H9 (cell line): ENCODE results near the gene SUN1. TPM values are rescaled to one million over a fixed set of nuclear protein-coding genes. Genes with fewer than 3 reads are reported as not detected.
"Not testable (repeated sequence)": the region's sequence is repeated elsewhere in the genome, so short reads cannot be mapped to it uniquely, and the experiment has no call there.

Source experiments
- DNase-seq: peaks from one replicate; pipeline ENCODE4 v3.0.0-alpha.2; 2017
- H2AFZ ChIP-seq: one replicate; pipeline ENCODE4 v1.6.1; 2013; ENCODE audit warnings: mild to moderate bottlenecking, low read length, control low read depth, moderate library complexity
- H2AK5ac ChIP-seq: 2 replicates; pipeline ENCODE4 v1.6.1; 2013; ENCODE audit warnings: low read length, control low read depth, mixed read lengths; ENCODE audit not compliant: insufficient read length
- H2BK120ac ChIP-seq: one replicate; pipeline ENCODE4 v1.6.1; 2013; ENCODE audit warnings: low read depth, mild to moderate bottlenecking, low read length, control low read depth, inconsistent platforms; ENCODE audit not compliant: poor library complexity, severe bottlenecking
- H2BK12ac ChIP-seq: 2 replicates; pipeline ENCODE4 v1.6.1; 2013; ENCODE audit warnings: low read length, control low read depth, mixed read lengths, low read depth; ENCODE audit not compliant: insufficient read length
- H2BK15ac ChIP-seq: 2 replicates; pipeline ENCODE4 v1.6.1; 2013; ENCODE audit warnings: low read depth, low read length, control low read depth
- H2BK20ac ChIP-seq: one replicate; pipeline ENCODE4 v1.6.1; 2013; ENCODE audit warnings: low read depth, mild to moderate bottlenecking, low read length, control low read depth, inconsistent platforms; ENCODE audit not compliant: poor library complexity, severe bottlenecking
- H2BK5ac ChIP-seq: 2 replicates; pipeline ENCODE4 v1.6.1; 2013; ENCODE audit warnings: low read length, control low read depth, mixed read lengths; ENCODE audit not compliant: insufficient read length
- H3K14ac ChIP-seq: 2 replicates; pipeline ENCODE4 v1.6.1; 2013; ENCODE audit warnings: low read length, control low read depth; ENCODE audit not compliant: insufficient read depth
- H3K18ac ChIP-seq: 2 replicates; pipeline ENCODE4 v1.6.1; 2013; ENCODE audit warnings: low read depth, mild to moderate bottlenecking, mixed read lengths, low read length, control low read depth; ENCODE audit not compliant: insufficient read length
- H3K23ac ChIP-seq: 2 replicates; pipeline ENCODE4 v1.6.1; 2013; ENCODE audit warnings: low read length, control low read depth, mixed read lengths, low read depth; ENCODE audit not compliant: insufficient read length
- H3K23me2 ChIP-seq: 2 replicates; pipeline ENCODE4 v1.6.1; 2013; ENCODE audit warnings: low read depth, mild to moderate bottlenecking, mixed read lengths, low read length, control low read depth; ENCODE audit not compliant: insufficient read length, poor library complexity, severe bottlenecking
- H3K27ac ChIP-seq: 2 replicates; pipeline ENCODE4 v1.5.1; 2013; ENCODE audit warnings: low read length, control low read depth, mixed read lengths, low read depth; ENCODE audit not compliant: insufficient read length
- H3K27me3 ChIP-seq: 2 replicates; pipeline ENCODE4 v1.6.1; 2013; ENCODE audit warnings: low read length, control low read depth, inconsistent platforms; ENCODE audit not compliant: insufficient read depth
- H3K4ac ChIP-seq: 2 replicates; pipeline ENCODE4 v1.6.1; 2013; ENCODE audit warnings: low read depth, mild to moderate bottlenecking, control low read depth, inconsistent platforms, low read length, moderate library complexity
- H3K4me1 ChIP-seq: 2 replicates; pipeline ENCODE4 v1.6.1; 2013; ENCODE audit warnings: low read length, control low read depth, inconsistent platforms; ENCODE audit not compliant: insufficient read depth
- H3K4me2 ChIP-seq: 2 replicates; pipeline ENCODE4 v1.6.1; 2013; ENCODE audit warnings: low read length, control low read depth, mixed read lengths; ENCODE audit not compliant: insufficient read length, insufficient read depth
- H3K56ac ChIP-seq: 2 replicates; pipeline ENCODE4 v1.6.1; 2013; ENCODE audit warnings: low read depth, mild to moderate bottlenecking, mixed read lengths, low read length, control low read depth; ENCODE audit not compliant: insufficient read length
- H3K79me1 ChIP-seq: 2 replicates; pipeline ENCODE4 v1.6.1; 2013; ENCODE audit warnings: low read depth, mild to moderate bottlenecking, moderate library complexity, low read length, control low read depth, inconsistent platforms; ENCODE audit not compliant: insufficient read depth, poor library complexity, severe bottlenecking
- H3K79me2 ChIP-seq: 2 replicates; pipeline ENCODE4 v1.6.1; 2013; ENCODE audit warnings: low read length, control low read depth, inconsistent platforms; ENCODE audit not compliant: insufficient read depth
- H3K9ac ChIP-seq: 2 replicates; pipeline ENCODE4 v1.6.1; 2013; ENCODE audit warnings: low read length, control low read depth, mixed read lengths; ENCODE audit not compliant: insufficient read length; ENCODE audit errors: extremely low read depth
- H3K9me3 ChIP-seq: one replicate; pipeline ENCODE4 v1.6.1; 2013; ENCODE audit warnings: low read depth, low read length, inconsistent platforms; ENCODE audit not compliant: control insufficient read depth
- H3T11ph ChIP-seq: one replicate; pipeline ENCODE4 v1.6.1; 2013; ENCODE audit warnings: mild to moderate bottlenecking, low read length, control low read depth, inconsistent platforms
- H4K20me1 ChIP-seq: one replicate; pipeline ENCODE4 v1.6.1; 2013; ENCODE audit not compliant: control insufficient read depth, insufficient read length, insufficient read depth
- H4K5ac ChIP-seq: 2 replicates; pipeline ENCODE4 v1.6.1; 2013; ENCODE audit warnings: low read depth, mild to moderate bottlenecking, mixed read lengths, low read length, control low read depth; ENCODE audit not compliant: insufficient read length
- H4K8ac ChIP-seq: replicated peaks from 2 replicates; pipeline ENCODE4 v1.6.1; 2013; ENCODE audit warnings: low read length, control low read depth, mixed read lengths, low read depth; ENCODE audit not compliant: insufficient read length
- H4K91ac ChIP-seq: 2 replicates; pipeline ENCODE4 v1.6.1; 2013; ENCODE audit warnings: low read depth, mild to moderate bottlenecking, moderate library complexity, mixed read lengths, low read length, control low read depth; ENCODE audit not compliant: insufficient read length
- H3K27ac Mint-ChIP-seq, 3 experiments: 2 replicates in 2 of 3; 3 replicates in 1 of 3; pipeline ENCODE4 v1.8.0; 2020 to 2021; ENCODE audit warnings: mixed read lengths in 3 of 3, mild to moderate bottlenecking in 1 of 3, moderate library complexity in 1 of 3
- H3K27me3 Mint-ChIP-seq: 2 replicates; pipeline ENCODE4 v1.8.0; 2021; ENCODE audit warnings: low read depth, mild to moderate bottlenecking, moderate library complexity, mixed read lengths
- H3K36me3 Mint-ChIP-seq, 3 experiments: 2 replicates in 2 of 3; 3 replicates in 1 of 3; pipeline ENCODE4 v1.8.0; 2020 to 2021; ENCODE audit warnings: low read depth in 3 of 3, mixed read lengths in 3 of 3; ENCODE audit not compliant: insufficient read depth in 1 of 3
- H3K4me1 Mint-ChIP-seq, 2 experiments: 2 replicates each; pipeline ENCODE4 v1.8.0; 2020; ENCODE audit warnings: mixed read lengths in 2 of 2
- H3K4me3 Mint-ChIP-seq, 2 experiments: 2 replicates in 1 of 2; 3 replicates in 1 of 2; pipeline ENCODE4 v1.8.0; 2020 to 2021; ENCODE audit warnings: mild to moderate bottlenecking in 2 of 2, mixed read lengths in 2 of 2, moderate library complexity in 1 of 2
- H3K9me3 Mint-ChIP-seq, 2 experiments: 2 replicates in 1 of 2; 3 replicates in 1 of 2; pipeline ENCODE4 v1.8.0; 2020; ENCODE audit warnings: mild to moderate bottlenecking in 2 of 2, mixed read lengths in 2 of 2, moderate library complexity in 1 of 2
- WGBS: extraction: QIAGEN DNeasy Blood & Tissue Kit; methylation state at CpG from one replicate; pipeline ENCODE4 v1.1.7; 2013; ENCODE audit warnings: missing lambda C conversion rate, low lambda C conversion rate, mixed read lengths; ENCODE audit not compliant: insufficient read length; ENCODE audit errors: extremely low coverage; 5-methylcytosine and 5-hydroxymethylcytosine counted together
- total RNA-seq: library from RNA; stranded (reverse); gene quantifications from 2 replicates; pipeline ENCODE4 v1.2.1, GENCODE V29; 2021
- TF ChIP-seq, protein P1 (sequence below): fragments of 200-600 bp; sonication (generic); conservative IDR thresholded peaks from 3 replicates; pipeline ENCODE4 v1.8.0; 2021; ENCODE audit warnings: antibody characterized with exemption, mild to moderate bottlenecking

SUN1 gene
- total RNA-seq, 1 experiment from 2014 or later = 118 TPM

DNA sequence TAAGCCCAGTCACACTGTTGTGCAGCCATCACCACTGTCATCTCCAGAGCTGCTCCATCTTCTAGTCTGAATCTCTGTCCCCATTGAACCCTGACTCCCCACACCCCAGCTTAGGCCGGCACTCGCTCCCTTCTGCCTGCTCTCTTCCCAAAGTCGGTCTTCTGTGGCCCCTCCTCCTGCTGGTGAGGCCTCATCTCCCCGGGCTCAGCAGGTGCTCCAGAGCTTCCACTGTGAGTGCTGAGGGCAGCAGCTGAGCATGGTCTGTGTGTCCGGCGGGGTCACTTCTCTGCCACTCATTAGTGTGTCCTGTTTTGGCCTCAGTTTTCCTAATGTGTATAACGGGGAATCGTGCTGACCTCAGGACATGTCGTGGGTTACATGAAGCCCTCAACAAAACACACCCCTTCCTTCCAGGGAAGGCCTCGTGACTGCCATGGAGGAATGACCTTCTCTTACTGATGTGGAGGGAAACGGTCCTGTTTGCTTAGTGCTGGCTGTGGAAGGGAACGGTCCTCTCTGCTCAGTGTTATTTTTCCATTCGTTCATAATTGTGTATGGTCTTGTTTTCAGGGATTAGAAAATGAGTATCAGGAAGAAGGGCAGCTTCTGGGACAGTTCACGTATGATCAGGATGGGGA lies 39.7 kb downstream of the SUN1 start:
- H4K5ac ChIP-seq = no peak overlapping the region
- no peak overlapping the region for H3K4ac ChIP-seq
- no peaks in the 10 kb centered on the region for H3K79me2 ChIP-seq
- no peak overlapping the region for H2BK20ac ChIP-seq
- no CpG with 5 or more reads among the region's 14 CpGs for WGBS
- H2AFZ ChIP-seq = no peak overlapping the region
- no peaks in the 10 kb centered on the region for H3K9me3 ChIP-seq
- Mint-ChIP-seq H3K27me3 (no peaks in the 10 kb centered on the region), H3K9me3 (peaks cover 5 to 6% of the 10 kb centered on the region in 2 experiments), H3K4me3 (no peak overlapping the region), H3K4me1 (peaks cover 5% of the 10 kb centered on the region in 2 experiments; a peak in 3 of 4 replicates), H3K27ac (peak overlapping the region in 1 of 3 experiments; percentile 43; a peak in 2 of 7 replicates), H3K36me3 (peaks cover 52 to 72% (median 70%) of the 10 kb centered on the region in 3 experiments)
- H4K8ac ChIP-seq = no peak overlapping the region
- H2AK5ac ChIP-seq = no peak overlapping the region
- H4K20me1 ChIP-seq = no peaks in the 10 kb centered on the region
- H3K14ac ChIP-seq = no peak overlapping the region
- H2BK12ac ChIP-seq = no peak overlapping the region
- H3K4me1 ChIP-seq = 0 out of 2 replicates have a peak, but pooled peaks cover 2% of the 10 kb centered on the region
- H3K79me1 ChIP-seq = no peaks in the 10 kb centered on the region
- no peak overlapping the region for H3K27ac ChIP-seq
- no peak for DNase-seq
- no peak overlapping the region for H3K56ac ChIP-seq
- H2BK120ac ChIP-seq = no peak overlapping the region
- no peaks in the 10 kb centered on the region for H3K27me3 ChIP-seq
- H2BK15ac ChIP-seq = no peak overlapping the region
- TF ChIP-seq, protein P1, sequence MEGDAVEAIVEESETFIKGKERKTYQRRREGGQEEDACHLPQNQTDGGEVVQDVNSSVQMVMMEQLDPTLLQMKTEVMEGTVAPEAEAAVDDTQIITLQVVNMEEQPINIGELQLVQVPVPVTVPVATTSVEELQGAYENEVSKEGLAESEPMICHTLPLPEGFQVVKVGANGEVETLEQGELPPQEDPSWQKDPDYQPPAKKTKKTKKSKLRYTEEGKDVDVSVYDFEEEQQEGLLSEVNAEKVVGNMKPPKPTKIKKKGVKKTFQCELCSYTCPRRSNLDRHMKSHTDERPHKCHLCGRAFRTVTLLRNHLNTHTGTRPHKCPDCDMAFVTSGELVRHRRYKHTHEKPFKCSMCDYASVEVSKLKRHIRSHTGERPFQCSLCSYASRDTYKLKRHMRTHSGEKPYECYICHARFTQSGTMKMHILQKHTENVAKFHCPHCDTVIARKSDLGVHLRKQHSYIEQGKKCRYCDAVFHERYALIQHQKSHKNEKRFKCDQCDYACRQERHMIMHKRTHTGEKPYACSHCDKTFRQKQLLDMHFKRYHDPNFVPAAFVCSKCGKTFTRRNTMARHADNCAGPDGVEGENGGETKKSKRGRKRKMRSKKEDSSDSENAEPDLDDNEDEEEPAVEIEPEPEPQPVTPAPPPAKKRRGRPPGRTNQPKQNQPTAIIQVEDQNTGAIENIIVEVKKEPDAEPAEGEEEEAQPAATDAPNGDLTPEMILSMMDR = no peak
- no peak overlapping the region for H3K9ac ChIP-seq
- H3K18ac ChIP-seq = no peak overlapping the region
- no peak overlapping the region for H3K23ac ChIP-seq
- no peak overlapping the region for H4K91ac ChIP-seq
- peaks cover 2% of the 10 kb centered on the region for H3K23me2 ChIP-seq
- H2BK5ac ChIP-seq = no peak overlapping the region
- no peak overlapping the region for H3T11ph ChIP-seq
- no peak overlapping the region for H3K4me2 ChIP-seq

DNA sequence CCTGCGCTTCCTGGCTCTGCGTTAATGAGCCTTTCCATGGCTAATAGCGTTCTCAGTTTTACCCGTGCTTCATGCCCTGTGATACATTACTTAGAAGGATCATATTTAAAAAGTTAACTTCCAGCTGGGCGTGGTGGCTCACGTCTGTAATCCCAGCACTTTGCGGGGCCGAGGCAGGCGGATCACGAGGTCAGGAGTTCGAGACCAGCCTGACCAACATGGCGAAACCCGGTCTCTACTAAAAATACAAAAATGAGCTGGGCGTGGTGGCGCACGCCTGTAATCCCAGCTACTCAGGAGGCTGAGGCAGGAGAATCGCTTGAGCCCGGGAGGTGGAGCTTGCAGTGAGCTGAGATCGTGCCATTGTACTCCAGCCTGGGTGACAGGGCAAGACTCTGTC lies 40.4 kb downstream of the SUN1 start:
- H4K20me1 ChIP-seq, H2BK15ac ChIP-seq, H3T11ph ChIP-seq, H3K79me2 ChIP-seq, H3K27ac ChIP-seq, H3K14ac ChIP-seq, H3K56ac ChIP-seq, H3K23ac ChIP-seq, H3K27me3 Mint-ChIP-seq, H4K5ac ChIP-seq, H2AK5ac ChIP-seq, H3K9me3 ChIP-seq, H3K27me3 ChIP-seq, H2AFZ ChIP-seq, H2BK5ac ChIP-seq, H3K4ac ChIP-seq, H3K18ac ChIP-seq, DNase-seq, H3K9me3 Mint-ChIP-seq, H3K4me1 Mint-ChIP-seq, H3K9ac ChIP-seq, H2BK20ac ChIP-seq, H3K27ac Mint-ChIP-seq, H3K4me1 ChIP-seq, H3K79me1 ChIP-seq, H4K91ac ChIP-seq, H3K4me3 Mint-ChIP-seq, H4K8ac ChIP-seq, H3K23me2 ChIP-seq, H2BK120ac ChIP-seq, H2BK12ac ChIP-seq, H3K4me2 ChIP-seq: not testable (repeated sequence)
- no CpG with 5 or more reads among the region's 19 CpGs for WGBS
- peaks cover 46 to 65% (median 63%) of the 10 kb centered on the region in 3 experiments for H3K36me3 Mint-ChIP-seq
